GM19438 (cell line): Measurements from ENCODE around the gene TMEM145.

Source experiments
- ATAC-seq: cut with Tn5 transposase; IDR thresholded peaks from one replicate; pipeline ENCODE4 v1.9.1; 2021; ENCODE audit warnings: low read depth; ENCODE audit not compliant: unreplicated experiment

The TMEM145 gene

DNA sequence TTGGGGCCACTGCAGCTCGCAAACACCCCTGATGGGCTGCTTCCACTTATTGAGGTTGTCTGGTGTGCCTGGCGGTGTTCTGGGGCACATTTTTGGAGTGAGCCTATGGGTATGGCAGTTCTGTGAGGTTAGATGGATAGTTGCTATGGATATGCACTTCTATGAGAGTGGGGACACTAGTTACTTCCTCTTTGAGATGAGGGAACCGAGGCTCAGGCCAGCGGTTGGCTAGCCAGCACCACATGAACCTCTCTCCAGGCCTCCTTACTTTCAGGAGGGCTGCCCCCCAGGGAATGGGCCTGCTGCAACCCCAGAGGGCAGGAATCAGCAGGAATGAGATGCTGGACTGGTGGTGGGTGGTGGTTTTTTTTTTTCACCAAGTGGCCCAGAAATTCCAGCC is 24.7 kb upstream of the TMEM145 start:
- no peak for ATAC-seq

DNA sequence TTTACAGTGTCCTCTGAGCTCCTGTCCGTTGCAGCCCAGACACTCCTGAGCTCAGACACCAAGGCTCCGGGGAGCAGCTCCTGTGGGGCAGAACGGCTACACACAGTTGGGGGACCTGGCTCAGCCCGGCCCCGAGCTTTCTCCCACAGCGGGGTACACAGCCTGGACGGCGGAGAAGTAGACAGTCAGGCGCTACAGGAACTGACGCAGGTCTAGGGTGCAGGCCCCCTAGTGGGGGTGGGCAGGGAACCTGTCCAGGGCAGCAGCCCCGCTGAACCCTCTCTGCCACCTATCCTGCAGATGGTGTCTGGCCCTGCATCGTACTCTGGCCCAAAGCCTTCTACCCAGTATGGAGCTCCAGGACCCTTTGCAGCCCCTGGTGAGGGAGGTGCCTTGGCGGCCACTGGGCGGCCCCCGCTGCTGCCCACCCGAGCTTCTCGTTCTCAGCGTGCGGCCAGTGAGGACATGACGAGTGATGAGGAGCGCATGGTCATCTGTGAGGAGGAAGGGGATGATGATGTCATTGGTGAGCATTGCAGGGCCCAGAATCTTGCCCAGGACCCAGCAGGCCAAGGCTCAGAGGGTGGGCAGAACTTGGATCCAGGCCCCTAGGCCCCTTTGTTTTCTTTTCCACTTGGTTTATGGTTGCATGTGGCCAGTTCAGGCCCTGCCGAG is 24.1 kb upstream of the TMEM145 start:
- no peak for ATAC-seq

DNA sequence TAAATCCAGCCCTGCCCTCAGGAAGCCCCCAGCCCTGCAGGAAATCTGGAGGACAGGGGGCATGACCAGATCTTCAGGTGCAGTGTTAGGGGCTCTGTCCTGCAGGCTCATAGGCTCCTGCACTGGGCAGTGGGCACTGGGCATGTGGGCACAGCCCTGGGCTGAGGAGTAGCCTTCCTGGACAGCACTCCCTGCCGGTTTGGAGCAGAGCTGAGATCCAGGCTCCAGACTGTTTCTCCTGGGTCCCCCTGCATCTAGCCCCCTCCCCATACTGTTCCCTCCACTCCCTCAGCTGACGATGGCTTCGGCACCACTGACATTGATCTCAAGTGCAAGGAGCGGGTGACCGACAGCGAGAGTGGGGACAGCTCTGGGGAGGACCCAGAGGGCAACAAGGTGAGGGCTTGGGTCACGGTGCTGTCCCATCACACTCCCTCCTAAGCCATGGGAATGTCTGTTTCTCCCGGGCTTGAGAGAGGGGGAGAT is 23.5 kb upstream of the TMEM145 start:
- no peak for ATAC-seq

DNA sequence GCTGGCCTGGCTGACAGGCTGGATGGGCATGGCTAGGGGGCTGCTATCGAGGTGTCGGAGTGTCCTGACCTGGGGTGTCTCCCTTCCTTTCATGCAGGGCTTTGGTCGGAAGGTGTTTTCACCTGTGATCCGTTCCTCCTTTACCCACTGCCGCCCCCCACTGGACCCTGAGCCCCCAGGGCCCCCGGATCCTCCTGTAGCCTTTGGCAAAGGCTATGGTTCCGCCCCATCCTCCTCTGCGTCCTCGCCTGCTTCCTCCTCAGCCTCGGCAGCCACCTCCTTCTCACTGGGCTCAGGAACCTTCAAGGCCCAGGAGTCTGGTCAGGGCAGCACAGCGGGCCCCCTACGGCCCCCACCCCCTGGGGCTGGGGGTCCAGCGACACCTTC is 23.0 kb upstream of the TMEM145 start:
- no peak for ATAC-seq

GRCh38 chr19:42290523-42291434 is 22.3 kb upstream of the TMEM145 start:
- no peak for ATAC-seq

GRCh38 chr19:42291435-42291810 is 21.7 kb upstream of the TMEM145 start:
- no peak for ATAC-seq

DNA sequence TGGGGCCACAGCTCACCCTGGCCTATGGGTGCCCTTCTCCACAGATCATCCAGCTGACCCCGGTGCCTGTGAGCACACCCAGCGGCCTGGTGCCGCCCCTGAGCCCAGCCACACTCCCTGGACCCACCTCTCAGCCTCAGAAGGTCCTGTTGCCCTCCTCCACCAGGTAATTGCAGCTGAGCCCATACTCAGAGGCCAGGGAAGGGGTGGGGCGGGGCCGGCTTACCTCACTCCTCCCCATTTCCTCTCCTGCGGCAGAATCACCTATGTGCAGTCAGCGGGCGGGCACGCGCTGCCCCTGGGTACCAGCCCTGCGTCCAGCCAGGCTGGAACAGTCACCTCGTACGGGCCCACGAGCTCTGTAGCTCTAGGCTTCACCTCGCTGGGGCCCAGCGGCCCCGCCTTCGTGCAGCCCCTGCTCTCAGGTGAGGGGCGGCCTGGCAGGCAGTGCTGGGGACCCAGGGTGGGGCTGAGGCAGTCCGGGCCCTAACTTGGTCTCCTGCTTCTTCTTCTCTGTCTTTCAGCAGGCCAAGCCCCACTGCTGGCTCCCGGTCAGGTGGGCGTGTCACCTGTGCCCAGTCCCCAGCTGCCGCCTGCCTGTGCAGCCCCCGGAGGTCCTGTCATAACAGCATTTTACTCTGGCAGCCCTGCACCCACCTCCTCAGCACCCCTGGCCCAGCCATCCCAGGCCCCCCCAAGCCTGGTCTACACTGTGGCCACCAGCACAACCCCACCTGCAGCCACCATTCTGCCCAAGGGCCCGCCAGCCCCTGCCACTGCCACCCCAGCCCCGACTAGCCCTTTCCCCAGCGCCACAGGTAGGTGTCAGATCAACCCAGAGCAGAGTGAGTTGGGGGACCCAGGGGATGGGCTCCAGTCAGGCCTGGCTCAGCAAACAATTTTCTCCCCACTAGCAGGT is 20.8 kb upstream of the TMEM145 start:
- ATAC-seq = no peak

DNA sequence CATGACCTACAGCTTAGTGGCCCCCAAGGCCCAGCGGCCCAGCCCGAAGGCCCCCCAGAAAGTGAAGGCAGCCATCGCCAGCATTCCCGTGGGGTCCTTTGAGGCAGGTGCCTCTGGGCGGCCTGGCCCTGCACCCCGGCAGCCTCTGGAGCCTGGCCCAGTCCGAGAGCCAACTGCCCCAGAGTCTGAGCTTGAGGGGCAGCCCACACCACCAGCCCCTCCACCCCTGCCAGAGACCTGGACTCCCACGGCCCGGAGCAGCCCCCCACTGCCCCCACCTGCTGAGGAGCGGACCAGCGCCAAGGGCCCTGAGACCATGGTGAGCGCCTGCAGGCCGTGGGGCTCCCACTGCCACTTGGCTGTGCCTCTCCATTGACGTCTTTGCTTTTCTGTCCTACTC is 20.1 kb upstream of the TMEM145 start:
- ATAC-seq = no peak

- ATAC-seq = no peak
Observed at GRCh38 chr19:42293540-42293939, 19.6 kb upstream of the TMEM145 start.

GRCh38 chr19:42293948-42294347 is 19.2 kb upstream of the TMEM145 start:
- ATAC-seq = no peak

- ATAC-seq = no peak
Observed at GRCh38 chr19:42294471-42295137, 18.5 kb upstream of the TMEM145 start.

GRCh38 chr19:42295342-42295741 is 17.8 kb upstream of the TMEM145 start:
- no peak for ATAC-seq

GRCh38 chr19:42295831-42296525 is 17.1 kb upstream of the TMEM145 start:
- ATAC-seq = no peak

- no peak for ATAC-seq
Observed at GRCh38 chr19:42297039-42297438, 16.1 kb upstream of the TMEM145 start.

DNA sequence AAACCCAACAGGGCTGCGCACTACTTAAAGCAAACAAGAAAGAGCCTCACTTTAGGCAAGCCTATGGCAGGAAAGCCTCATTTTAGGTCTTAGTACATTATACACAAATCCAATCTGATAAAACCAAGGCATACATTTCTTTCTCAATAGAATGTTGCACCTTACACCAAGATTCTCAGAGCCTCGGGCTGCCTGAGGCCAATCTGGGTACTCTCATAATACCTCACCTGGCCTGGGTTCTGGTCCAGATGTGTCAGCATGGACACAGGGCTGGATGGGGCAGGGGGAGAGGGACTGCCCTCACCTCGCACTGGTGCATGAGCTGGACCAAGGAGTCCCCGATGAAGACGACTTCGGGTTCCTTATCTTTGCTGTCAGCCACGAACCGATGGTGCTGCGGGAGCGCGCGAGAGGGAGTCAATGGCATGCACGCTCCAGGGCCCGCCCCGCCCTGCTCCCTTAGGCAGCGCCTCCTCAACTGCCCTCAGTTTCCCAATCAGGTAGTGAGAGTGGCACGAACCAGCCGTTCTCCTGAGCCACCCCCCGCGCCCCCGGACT is 11.4 kb upstream of the TMEM145 start, which contains the start of gene PRR19:
PRR19 (plus strand) TSS at position 487 of the 558 bp plus-strand sequence. CDS start 7,453 bp downstream, outside the sequence.
- peak; percentile 17 for ATAC-seq

DNA sequence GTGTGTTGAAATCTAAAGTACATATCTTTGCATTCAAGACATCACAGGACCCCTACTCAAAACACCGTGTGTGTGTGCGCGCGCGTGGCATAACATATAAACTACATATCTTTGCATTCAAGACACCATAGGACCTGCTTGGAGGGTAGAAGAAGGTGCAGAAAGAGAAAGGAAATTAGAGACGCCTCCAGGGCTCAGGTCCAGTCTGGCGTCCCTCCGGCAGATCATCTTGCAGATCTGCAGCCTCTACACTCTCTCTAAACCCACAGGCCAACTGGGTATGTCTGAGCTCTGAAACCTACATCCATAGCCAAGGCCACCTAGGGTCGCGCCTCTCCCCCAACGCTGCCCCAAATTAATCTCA is 10.0 kb upstream of the TMEM145 start:
- no peak for ATAC-seq

DNA sequence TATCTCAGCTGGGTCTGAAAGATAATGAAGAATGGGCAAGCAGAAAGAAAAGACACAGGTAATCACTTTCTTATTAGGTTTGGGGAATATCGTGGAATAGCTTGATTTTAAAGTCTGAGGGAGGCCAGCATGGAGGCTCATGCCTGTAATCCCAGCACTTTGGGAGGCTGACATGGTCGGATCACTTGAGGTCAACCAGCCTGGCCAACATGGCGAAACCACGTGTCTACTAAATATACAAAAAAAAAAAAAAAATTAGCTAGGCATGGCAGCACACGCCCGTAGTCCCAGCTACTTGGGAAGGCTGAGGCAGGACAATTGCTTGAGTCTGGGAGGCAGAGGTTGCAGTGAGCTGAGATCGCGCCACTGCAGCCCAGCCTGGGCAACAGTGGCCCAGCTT is 9.2 kb upstream of the TMEM145 start:
- no peak for ATAC-seq

GRCh38 chr19:42306646-42307045 is 6.5 kb upstream of the TMEM145 start:
- ATAC-seq = no peak

GRCh38 chr19:42309686-42310085 is 3.4 kb upstream of the TMEM145 start:
- no peak for ATAC-seq
